Measurements from ENCODE around the gene LRIG1. TPM values are rescaled to one million over a fixed set of nuclear protein-coding genes. Genes with fewer than 3 reads are reported as not detected.

Gene LRIG1
- total RNA-seq, 2 donors from 2014 or later = 119 to 186 TPM

DNA sequence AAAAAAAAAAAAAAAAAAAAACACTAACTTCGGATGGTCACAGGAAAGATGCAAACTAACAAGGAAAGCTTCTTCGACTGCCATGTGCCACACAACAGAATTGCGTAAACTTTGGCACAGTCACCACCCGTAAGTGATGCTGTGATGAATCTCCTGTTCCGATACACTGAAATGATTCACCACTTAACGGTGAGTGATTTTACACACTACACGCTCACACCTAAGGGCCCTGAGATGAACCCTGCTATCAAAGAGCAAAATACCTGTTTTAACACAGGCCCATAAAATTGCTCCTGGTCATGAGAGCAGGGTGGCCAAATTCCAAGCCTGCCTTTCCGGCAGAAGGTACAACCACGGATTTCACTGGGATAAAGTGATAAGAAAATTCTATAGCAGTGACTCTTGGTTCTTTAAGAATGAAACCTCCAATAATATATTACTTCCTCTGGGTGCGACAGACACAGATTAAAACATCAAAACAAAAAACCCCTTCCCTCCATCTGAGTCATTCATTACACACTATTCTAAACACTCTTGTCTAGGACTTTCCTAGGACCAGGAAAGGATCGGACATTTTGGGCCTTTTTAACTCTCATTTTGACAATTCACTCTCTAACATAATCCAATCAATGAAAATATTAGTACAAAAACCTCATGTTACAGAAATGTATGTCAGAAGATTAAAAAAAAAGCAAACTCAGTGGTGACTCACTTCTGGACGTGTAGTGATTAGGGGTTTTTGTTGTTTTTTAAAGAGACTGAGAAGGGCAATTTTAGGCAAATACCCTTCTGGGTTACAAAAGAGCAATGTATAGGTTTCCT lies 28.3 kb downstream of the LRIG1 start:
- intact Hi-C loops (cut with DNase I) = no loop called here
- Histone ChIP-seq H3K27me3 (replicated peaks; ENCODE audit: insufficient read depth) (no peaks in the 10 kb centered on the region), H3K4me1 (replicated peaks) (peaks cover 36% of the 10 kb centered on the region), H3K36me3 (no peaks in the 10 kb centered on the region), H3K9me3 (no peaks in the 10 kb centered on the region), H3K27ac (peak overlapping the region; percentile 56 to 97), H3K4me3 (no peak overlapping the region)
- DNase-seq (ENCODE audit: low spot score) = peak; percentile 38
- TF ChIP-seq POLR2A (IDR thresholded peaks at IDR 0.05) = no peak
- peak; percentile 47 for TF ChIP-seq POLR2AphosphoS5 (IDR thresholded peaks at IDR 0.05)
- no peak for TF ChIP-seq CTCF (IDR thresholded peaks at IDR 0.05)
- 25% methylated on average over 12 of the region's 12 CpGs for WGBS

- Histone ChIP-seq H3K4me3 (no peak overlapping the region), H3K27me3 (replicated peaks; ENCODE audit: insufficient read depth) (no peaks in the 10 kb centered on the region), H3K9me3 (no peaks in the 10 kb centered on the region), H3K4me1 (replicated peaks) (peaks cover 29% of the 10 kb centered on the region), H3K36me3 (no peaks in the 10 kb centered on the region), H3K27ac (no peak overlapping the region)
- no peak for TF ChIP-seq POLR2AphosphoS5 (IDR thresholded peaks at IDR 0.05)
- TF ChIP-seq CTCF (IDR thresholded peaks at IDR 0.05) = no peak
- DNase-seq (ENCODE audit: low spot score) = no peak
- WGBS = 96% methylated on average over 10 of the region's 10 CpGs
- intact Hi-C loops (cut with DNase I) = no loop called here
These were observed 29.7 kb downstream of the LRIG1 start for GRCh38 chr3:66470956-66471686.

- H3K27ac ChIP-seq = no peak overlapping the region
- DNase-seq (ENCODE audit: low spot score) = no peak
- no peaks in the 10 kb centered on the region for H3K36me3 ChIP-seq
- H3K27me3 ChIP-seq (replicated peaks; ENCODE audit: insufficient read depth) = no peaks in the 10 kb centered on the region
- H3K4me3 ChIP-seq = no peak overlapping the region
- no peaks in the 10 kb centered on the region for H3K9me3 ChIP-seq
- WGBS = 92% methylated on average over 5 of the region's 5 CpGs
- H3K4me1 ChIP-seq (replicated peaks) = peaks cover 24% of the 10 kb centered on the region
- no peak for TF ChIP-seq CTCF (IDR thresholded peaks at IDR 0.05)
- TF ChIP-seq POLR2A (IDR thresholded peaks at IDR 0.05) = no peak
- TF ChIP-seq POLR2AphosphoS5 (IDR thresholded peaks at IDR 0.05) = no peak
- intact Hi-C loops (cut with DNase I) = no loop called here
These were observed 30.5 kb downstream of the LRIG1 start for GRCh38 chr3:66470285-66470684.

GRCh38 chr3:66469220-66469640 lies 31.6 kb downstream of the LRIG1 start:
- H3K4me3 ChIP-seq = no peak overlapping the region
- peaks cover 14% of the 10 kb centered on the region for H3K4me1 ChIP-seq (replicated peaks)
- H3K9me3 ChIP-seq = no peaks in the 10 kb centered on the region
- no peak for TF ChIP-seq POLR2A (IDR thresholded peaks at IDR 0.05)
- no peak for TF ChIP-seq CTCF (IDR thresholded peaks at IDR 0.05)
- TF ChIP-seq POLR2AphosphoS5 (IDR thresholded peaks at IDR 0.05) = no peak
- no peak for DNase-seq (ENCODE audit: low spot score)
- intact Hi-C loops (cut with DNase I) = no loop called here
- H3K36me3 ChIP-seq = no peaks in the 10 kb centered on the region
- H3K27me3 ChIP-seq (replicated peaks; ENCODE audit: insufficient read depth) = no peaks in the 10 kb centered on the region
- 91% methylated on average over 4 of the region's 4 CpGs for WGBS
- H3K27ac ChIP-seq = no peak overlapping the region

All from prostate gland (tissue), 2 donors.